Measurements from ENCODE around the gene CADM4.

- TF ChIP-seq CTCF (IDR thresholded peaks at IDR 0.05; ENCODE audit: poor library complexity) (no peak), EZH2 (IDR thresholded peaks at IDR 0.05; ENCODE audit: borderline replicate concordance) (no peak), EZH2phosphoT487 (IDR thresholded peaks at IDR 0.05; ENCODE audit: low read depth, severe bottlenecking, unreplicated experiment) (no peak)
Observed at GRCh38 chr19:43642531-43642930, 2.9 kb upstream of the CADM4 start.
